ENCODE data around the gene AK4. TPM values are rescaled to one million over a fixed set of nuclear protein-coding genes. Genes with fewer than 3 reads are reported as not detected.
"Not testable (repeated sequence)": the region's sequence is repeated elsewhere in the genome, so short reads cannot be mapped to it uniquely, and the experiment has no call there.

The AK4 gene
- total RNA-seq, 2 donors from 2014 or later = 3.1 to 109 TPM

DNA sequence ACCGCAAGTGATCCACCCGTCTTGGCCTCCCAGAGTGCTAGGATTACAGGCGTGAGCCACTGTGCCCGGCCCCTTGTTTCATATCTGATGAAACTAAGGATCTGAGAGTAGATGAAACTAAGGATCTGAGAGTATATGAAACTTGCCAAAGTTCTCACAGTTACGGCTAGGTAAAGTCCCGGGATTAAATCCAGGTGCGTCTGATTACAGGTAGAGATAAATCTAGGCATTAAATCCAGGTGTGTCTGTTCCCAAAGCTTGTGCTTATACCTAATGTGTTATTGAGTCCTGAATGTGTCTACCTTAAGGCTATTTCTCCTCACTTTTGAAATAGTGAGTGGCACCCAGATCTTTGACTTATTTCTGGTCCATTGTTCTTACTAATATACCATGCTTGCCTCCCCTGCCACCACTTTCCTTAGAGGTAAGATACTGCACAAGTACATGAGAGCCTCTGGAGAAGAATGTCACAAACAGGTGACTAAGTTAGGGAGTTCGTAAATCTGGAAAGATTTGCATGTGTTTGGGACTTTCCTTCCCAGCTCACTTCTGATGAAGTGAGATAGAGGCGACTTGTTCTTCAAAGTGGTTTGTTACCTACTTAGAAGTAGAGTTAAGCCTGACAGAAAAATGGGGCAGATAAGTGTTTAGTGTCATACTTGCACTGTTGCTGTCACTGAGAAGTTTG is 66.5 kb downstream of the AK4 start:
- Mint-ChIP-seq H3K27ac (no peak overlapping the region), H3K36me3 (peaks cover 0 to 5% of the 10 kb centered on the region in 2 donors), H3K9me3 (no peaks in the 10 kb centered on the region)
- DNase-seq (ENCODE audit: low spot score in 2 of 2) = no peak
- peak; percentile 29 to 43 for ATAC-seq

DNA sequence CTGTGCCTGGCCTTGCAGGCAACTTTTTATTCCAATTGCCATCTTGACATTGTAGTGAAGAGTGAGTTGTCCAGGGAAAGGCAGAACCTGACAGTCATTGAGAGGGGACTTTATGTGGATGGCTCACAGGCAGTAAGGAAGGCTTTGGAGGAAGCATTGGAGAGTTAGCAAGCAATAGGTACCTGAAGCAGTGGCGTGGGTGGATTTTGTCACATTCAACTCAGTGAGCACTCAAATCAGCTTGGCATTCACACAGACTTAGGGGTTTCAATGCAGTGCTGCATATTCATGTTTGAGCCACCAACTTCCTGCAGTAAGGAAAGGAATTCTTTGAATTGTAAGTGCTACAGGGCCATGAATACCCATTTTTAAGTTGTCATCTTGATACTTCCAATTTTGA is 69.0 kb downstream of the AK4 start:
- ATAC-seq (no peak), DNase-seq (ENCODE audit: low spot score in 2 of 2) (no peak)
- Mint-ChIP-seq H3K36me3 (peaks cover 0 to 5% of the 10 kb centered on the region in 2 donors), H3K9me3 (no peaks in the 10 kb centered on the region), H3K27ac (no peak overlapping the region)

DNA sequence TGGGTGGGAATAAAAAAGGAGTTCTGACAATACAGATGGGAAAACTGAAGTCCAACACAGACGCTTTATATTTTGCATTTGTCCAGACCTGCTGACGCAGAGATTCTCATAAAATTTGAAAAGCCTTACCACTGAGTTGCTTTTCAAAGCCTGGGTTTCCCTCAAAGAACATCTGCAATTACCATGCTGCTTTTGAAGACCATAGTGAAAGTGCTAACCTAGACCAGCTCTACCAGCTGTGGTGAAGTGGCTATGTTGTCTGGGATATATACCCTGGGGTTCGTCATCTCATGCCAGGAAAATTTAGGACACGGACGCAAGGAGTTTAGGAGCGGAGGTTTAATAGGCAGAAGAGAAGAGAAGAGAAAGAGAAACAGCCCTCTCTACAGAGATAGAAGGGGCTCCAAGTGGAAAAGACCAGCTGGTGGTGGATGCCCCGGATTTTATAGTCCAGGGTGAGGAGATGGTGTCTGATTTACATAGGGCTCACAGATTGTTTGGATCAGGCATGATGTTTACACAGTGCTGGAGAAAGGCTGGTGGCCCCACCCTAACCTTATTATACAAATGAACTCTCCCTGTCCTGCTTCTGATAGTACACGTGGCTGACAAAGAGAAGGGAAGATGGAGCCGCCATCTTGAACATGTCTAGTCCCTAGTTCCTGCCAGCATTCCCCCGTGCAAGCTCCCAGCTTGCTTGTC is 73.8 kb downstream of the AK4 start:
- DNase-seq (ENCODE audit: low spot score in 2 of 2) (no peak), ATAC-seq (no peak)
- Mint-ChIP-seq H3K27ac (no peak overlapping the region), H3K9me3 (no peaks in the 10 kb centered on the region), H3K36me3 (peaks cover 0 to 29% of the 10 kb centered on the region in 2 donors)

DNA sequence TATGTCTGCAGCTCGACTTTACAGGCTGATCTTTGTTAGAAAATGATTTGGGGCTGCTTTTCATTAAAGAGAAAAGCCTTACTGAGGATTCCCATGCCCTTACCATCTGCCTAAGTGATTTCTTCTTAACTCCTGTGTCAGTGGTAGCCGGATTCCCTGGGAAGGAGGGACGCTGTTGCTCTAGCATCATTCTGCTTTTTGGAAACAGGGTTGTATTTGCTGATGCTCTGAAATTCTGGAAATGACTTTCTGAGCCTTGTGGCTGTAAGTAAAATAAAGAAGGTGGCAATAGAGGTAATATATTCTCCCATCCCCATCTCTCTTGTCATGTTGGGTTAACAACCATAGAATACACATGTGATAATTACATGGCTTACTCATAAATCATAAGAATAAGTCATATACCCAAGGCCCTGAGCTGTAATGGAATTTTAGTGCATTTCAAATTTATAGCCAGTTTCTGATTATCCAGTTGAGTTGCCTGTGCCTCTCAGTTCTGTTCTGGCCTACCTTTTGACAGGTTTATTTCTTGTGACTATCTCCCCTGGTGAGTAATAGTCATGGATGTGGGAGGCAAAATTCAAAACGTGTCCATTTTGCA is 74.4 kb downstream of the AK4 start:
- Mint-ChIP-seq H3K9me3 (no peaks in the 10 kb centered on the region), H3K27ac (no peak overlapping the region), H3K36me3 (peaks cover 0 to 29% of the 10 kb centered on the region in 2 donors)
- DNase-seq (ENCODE audit: low spot score in 2 of 2) (no peak), ATAC-seq (no peak)

DNA sequence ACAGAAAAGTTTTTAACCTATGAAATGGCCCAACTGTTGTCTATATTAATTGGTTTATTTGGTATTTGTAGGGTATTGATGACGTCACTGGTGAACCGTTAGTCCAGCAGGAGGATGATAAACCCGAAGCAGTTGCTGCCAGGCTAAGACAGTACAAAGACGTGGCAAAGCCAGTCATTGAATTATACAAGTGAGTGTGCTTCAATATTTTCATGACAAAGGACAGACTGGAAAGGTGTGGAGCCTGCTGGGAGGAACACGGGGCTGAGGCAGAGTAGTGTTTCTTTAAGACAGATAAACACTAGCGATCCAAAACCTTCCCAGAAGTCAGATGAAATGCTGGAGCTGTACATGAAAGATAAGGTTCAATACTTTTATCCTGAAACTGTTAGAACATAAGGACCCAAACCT is 76.7 kb downstream of the AK4 start:
- DNase-seq (ENCODE audit: low spot score in 2 of 2) (no peak), ATAC-seq (no peak)
- Mint-ChIP-seq H3K27ac (no peak overlapping the region), H3K36me3 (peaks cover 0 to 34% of the 10 kb centered on the region in 2 donors), H3K9me3 (no peaks in the 10 kb centered on the region)

DNA sequence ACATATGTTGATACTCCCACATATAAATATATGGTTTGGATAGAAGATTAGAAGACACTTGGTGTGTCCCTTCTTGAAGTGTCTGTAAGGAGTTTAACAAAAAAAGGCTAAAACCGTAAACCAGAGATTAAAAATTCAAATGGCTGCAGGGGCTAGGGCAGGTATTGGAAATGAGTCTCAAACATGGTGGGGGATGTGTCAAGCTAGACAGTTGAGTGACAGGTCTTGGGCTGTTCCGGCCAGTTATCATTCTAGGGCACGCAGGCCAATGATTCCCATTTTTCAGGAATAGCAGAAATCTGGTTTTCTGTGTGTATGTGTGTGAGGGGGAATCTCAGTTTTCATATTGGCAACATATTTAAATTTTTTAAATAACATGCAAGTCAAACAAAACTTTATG is 77.2 kb downstream of the AK4 start:
- Mint-ChIP-seq H3K36me3 (peaks cover 0 to 39% of the 10 kb centered on the region in 2 donors), H3K9me3 (no peaks in the 10 kb centered on the region), H3K27ac (no peak overlapping the region)
- DNase-seq (ENCODE audit: low spot score in 2 of 2) (no peak), ATAC-seq (no peak)

DNA sequence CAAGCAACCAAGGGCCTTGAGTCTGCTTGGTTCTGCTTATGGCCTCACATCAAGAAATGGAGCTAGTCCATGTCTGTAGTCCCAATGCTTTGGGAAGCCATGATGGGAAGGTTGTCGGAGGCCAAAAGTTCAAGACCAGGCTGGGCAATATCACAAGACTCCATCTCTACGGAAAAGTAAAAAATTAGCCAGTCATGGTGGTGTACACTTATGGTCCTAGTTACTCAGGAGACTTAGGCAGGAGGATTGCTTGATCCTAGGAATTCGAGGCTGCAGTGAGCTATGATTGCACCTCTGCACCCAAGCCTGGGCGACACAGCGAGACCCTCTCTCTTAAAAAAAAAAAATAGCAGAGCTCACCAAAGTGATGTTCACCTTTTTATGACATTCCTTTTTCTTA is 81.2 kb downstream of the AK4 start:
- no peak for DNase-seq (ENCODE audit: low spot score in 2 of 2)
- Mint-ChIP-seq H3K9me3 (no peaks in the 10 kb centered on the region), H3K27ac (no peak overlapping the region)

DNA sequence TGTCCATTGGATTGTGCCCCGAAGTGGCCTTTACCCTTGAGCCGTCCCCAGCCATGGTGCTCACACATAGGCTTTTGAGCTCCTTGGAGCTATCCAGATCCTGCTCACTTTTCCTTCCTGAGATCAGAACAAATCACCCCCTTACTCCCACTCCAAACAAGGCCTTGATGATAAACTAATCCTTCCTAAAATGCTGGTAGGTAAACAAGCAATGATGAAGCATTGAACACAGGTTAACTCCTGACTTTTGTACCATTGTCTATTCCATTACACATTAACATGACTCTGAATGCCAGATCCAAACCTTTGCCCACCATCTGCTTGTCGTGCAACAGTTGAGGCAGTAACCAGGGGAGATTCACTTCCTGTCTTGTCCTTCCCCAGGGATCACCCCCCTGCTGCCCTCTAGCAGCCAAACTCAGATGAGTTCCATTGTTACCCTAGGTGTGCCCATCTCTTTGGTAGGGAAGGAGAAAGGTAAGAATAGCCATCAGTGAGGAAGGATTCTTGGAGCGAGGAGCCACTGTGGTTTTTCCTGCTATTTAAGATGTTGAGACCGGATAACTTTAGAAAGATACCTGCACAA is 81.8 kb downstream of the AK4 start:
- Mint-ChIP-seq H3K27ac (no peak overlapping the region), H3K9me3 (no peaks in the 10 kb centered on the region), H3K36me3 (peaks cover 0 to 25% of the 10 kb centered on the region in 2 donors)
- no peak for ATAC-seq
- no peak for DNase-seq (ENCODE audit: low spot score in 2 of 2)

More for the DNA sequence above, 81.2 kb downstream of the AK4 start:
- ATAC-seq = no peak
- H3K36me3 Mint-ChIP-seq = peaks cover 0 to 32% of the 10 kb centered on the region in 2 donors

DNA sequence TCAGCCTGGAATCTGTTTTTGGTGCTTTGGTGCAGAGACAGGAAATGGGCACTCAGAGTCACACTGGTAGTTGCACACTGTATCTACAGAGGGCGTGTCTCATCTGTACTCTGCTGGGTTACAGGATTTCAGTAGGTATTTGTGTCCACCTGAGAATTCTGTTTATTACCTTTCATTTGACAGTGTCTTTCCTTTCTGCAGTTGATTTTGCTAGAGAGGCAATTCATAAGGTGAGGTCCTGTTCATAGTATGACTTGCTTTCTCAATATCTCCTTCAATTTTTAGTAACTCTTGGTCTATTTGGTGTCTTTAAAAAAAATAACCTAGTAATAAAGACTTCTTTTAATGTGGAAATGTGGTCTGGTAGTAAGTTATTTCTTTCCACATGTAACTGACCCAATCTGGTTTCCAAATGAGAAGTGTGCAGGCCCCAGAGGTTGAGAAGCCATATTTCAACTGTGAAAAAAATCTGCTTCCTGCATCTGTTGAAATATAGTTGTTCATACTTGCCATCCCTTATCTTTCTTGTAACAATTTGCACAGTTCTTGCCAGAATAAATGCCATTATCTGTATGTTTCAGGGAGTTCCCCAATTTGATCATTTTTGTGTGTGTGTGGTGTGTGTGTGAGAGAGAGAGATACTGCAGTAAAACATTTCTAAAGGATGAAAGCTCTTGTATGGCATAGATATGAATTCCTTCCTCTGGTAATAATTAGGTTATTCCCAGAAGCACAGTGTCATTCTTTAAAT is 82.9 kb downstream of the AK4 start:
- Mint-ChIP-seq H3K9me3 (no peaks in the 10 kb centered on the region), H3K36me3 (peaks cover 0 to 15% of the 10 kb centered on the region in 2 donors), H3K27ac (peak overlapping the region; percentile 38 to 62)
- no peak for DNase-seq (ENCODE audit: low spot score in 2 of 2)
- peak; percentile 60 to 76 for ATAC-seq

DNA sequence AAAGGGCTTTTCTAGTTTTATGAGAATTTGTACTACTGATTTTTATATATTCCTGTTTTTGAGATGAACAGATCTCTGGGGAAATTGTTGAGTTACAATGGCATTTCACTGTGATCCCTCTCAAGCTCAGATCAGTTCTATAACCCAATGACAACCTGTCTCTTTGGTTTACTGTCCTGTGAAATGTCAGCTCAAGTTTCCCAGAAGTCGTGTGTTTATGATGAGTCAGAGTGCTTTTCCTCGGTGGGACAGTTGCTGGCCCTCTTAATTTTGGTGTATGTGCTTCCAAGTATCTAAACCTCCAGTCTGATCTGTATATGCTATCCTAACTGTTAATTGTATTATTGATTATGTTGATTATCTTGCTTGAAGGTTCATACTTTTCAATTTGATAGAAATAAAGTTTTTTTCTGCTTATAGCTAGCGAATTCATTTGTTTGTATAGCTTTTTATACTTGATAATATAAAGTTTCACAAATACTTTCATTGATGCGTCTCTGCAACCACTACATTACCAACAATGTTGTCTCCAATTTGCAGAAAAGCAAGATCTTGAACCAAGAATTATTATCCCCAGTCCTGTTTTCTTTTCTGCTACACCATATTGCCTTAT is 83.8 kb downstream of the AK4 start:
- peak overlapping the region in 1 of 2 donors; percentile 23 for H3K27ac Mint-ChIP-seq

DNA sequence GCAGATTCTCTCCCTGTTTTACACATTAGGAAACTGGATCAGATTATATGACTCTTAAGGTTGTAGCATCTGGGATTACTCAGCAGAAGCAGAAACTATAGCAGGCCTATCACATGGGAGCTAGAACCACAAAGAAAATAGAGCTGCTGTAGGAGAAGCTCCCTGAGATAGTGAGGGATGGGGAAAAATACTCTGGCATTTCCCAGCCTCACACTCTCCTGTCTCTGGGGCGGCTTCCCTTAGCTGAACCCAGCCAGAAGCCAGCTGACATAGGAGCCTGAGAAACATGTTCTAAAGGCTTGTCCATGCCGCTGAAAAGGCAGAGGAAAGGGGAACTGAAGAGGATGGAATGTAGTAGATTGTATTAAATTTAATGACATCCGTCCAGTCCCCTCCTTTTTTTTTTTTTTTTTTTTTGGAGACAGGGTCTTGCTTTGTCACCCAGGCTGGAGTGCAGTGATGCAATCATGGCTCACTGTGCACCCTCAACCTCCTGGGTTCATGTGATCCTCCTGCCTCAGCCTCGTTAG is 84.5 kb downstream of the AK4 start:
- DNase-seq (ENCODE audit: low spot score in 2 of 2) (no peak), ATAC-seq (peak; percentile 29 to 65)
- Mint-ChIP-seq H3K9me3 (no peaks in the 10 kb centered on the region), H3K36me3 (peaks cover 0 to 15% of the 10 kb centered on the region in 2 donors), H3K27ac (peak overlapping the region in 1 of 2 donors; percentile 22)

More for the DNA sequence above, 83.8 kb downstream of the AK4 start:
- Mint-ChIP-seq H3K36me3 (peaks cover 0 to 15% of the 10 kb centered on the region in 2 donors), H3K9me3 (no peaks in the 10 kb centered on the region)
- DNase-seq (ENCODE audit: low spot score in 2 of 2) = no peak
- ATAC-seq = peak in 1 of 2 donors; percentile 19

DNA sequence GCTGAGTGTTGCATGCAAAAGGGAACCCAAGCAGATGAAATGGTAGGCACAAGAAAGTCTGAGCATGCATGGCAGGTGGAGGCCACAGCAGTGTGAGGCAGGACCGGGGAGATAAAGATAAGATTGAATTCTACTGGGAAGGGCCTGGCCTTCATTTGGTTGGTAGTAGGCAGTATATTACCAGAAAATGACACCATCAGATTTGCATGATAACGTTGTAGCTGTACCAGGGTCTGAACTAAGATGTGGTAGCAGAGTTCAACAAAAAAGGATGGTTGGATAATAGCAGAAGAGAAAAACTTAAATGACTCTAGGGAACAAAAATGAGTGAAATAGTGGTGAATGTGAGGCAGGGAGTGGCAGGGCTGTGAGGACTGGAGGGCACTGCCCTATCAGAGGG is 85.8 kb downstream of the AK4 start:
- ATAC-seq (no peak), DNase-seq (ENCODE audit: low spot score in 2 of 2) (no peak)
- Mint-ChIP-seq H3K36me3 (peaks cover 0 to 11% of the 10 kb centered on the region in 2 donors), H3K27ac (no peak overlapping the region), H3K9me3 (no peaks in the 10 kb centered on the region)

DNA sequence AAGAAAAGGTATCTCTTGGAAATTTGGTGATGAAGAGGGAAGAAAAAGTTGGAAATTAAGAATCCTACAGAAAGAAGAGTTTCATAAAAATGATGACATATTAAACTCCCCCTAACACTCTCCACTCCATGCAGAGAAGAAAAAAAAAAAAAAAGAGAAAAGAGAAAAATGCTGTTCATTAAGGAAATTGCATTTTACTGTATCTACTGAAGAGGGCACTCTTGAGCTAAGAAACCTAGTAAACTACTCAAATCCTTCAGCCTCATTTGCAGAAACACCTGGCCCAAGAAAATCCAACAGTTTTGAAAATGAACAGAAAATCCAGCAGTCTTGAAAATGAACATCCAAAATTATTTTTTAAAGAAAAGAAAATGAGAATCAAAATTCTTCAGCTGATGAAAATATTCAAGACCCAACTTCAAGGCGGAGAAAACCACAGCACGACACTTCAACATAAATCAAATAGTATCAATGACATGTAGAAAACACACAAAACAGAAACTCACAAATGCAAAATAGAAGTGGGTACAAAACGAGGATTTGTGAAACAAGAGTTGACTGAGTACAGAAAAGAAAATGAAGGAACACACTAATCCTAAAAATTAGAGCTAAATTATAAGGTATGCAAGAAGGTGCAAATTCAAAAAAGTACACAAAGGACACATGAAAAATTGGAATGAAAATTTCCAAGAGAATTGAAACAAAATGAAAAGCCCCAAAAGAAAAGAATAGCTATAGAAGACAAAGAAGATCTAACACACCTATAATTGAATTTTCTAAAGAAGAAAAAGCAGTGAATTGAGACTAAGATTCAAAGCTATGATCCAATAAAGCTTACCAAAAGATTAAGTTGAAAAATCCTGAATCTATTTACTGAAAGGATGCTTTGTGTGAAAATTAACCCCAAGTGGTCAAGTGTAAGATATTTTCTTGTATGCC is 88.1 kb downstream of the AK4 start:
- ATAC-seq = no peak
- H3K36me3 Mint-ChIP-seq = no peaks in the 10 kb centered on the region
- peak overlapping the region in 1 of 2 donors; percentile 84 for H3K27ac Mint-ChIP-seq
- DNase-seq (ENCODE audit: low spot score in 2 of 2) = no peak
- no peaks in the 10 kb centered on the region for H3K9me3 Mint-ChIP-seq

DNA sequence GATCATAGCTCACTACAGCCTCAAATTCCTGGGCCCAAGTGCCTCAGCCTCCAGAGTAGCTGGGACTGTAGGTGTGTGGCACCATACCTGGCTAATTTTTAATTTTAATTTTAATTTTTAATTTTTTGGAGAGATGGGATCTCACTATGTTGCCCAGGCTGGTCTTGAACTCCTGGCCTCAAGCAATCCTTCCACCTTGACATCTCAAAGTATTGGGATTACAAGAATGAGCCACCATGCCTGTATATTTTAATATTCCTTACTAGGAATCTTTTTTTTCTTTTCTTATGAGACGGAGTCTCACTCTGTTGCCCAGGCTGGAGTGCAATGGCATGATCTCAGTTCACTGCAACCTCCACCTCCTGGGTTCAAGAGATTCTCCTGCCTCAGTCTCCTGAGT is 89.1 kb downstream of the AK4 start:
- not testable (repeated sequence) for H3K36me3 Mint-ChIP-seq; DNase-seq (ENCODE audit: low spot score in 2 of 2); ATAC-seq; H3K9me3 Mint-ChIP-seq
- H3K27ac Mint-ChIP-seq = peak overlapping the region in 1 of 2 donors; percentile 34

DNA sequence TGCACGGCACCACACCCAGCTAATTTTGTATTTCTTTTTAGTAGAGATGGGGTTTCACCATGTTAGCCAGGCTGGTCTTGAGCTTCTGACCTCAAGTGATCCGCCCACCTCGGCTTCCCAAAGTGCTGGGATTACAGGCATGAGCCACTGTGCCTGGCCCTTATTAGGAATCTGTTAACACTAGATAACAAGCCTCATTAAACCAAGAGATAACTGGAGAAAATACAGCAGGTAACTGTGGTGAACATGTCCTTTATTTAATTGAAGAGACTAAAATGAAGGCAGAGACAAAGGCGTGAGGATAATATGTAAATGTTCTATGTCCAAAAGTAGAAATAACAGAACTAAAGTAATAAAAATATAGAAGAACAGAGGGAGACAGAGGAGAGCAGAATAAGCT is 89.5 kb downstream of the AK4 start:
- Mint-ChIP-seq H3K27ac (no peak overlapping the region), H3K36me3 (no peaks in the 10 kb centered on the region), H3K9me3 (no peaks in the 10 kb centered on the region)
- ATAC-seq = no peak
- DNase-seq (ENCODE audit: low spot score in 2 of 2) = no peak
